ENCODE data around the gene TNFSF10. TPM values are rescaled to one million over a fixed set of nuclear protein-coding genes. Genes with fewer than 3 reads are reported as not detected.

Gene TNFSF10
- total RNA-seq, 1 experiment from 2014 or later, result 0.22 TPM

DNA sequence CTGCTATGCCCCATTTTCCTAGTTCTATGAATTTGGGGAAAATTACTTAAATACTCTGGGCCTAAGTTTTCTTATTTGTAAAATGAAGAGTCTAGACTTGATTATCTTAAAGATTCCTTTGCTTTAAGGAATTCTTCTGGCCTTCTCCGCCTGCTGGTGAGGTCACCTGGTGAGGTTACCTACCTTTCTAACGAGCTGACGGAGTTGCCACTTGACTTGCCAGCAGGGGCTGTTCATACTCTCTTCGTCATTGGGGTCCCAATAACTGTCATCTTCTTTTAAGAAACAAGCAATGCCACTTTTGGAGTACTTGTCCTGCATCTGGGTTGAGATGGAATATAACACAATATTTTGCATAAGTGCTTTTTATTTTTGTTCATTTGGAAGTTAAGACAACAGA lies 8.6 kb downstream of the TNFSF10 start (continued):
- TF ChIP-seq ZNF532 (CRISPR knock-in tag; IDR thresholded peaks at IDR 0.05; ENCODE audit: borderline replicate concordance) (no peak), ZNF396 (CRISPR knock-in tag; IDR thresholded peaks at IDR 0.05; ENCODE audit: borderline replicate concordance) (no peak), ZNF219 (CRISPR knock-in tag; IDR thresholded peaks at IDR 0.05; ENCODE audit: borderline replicate concordance) (no peak), TCF7 (CRISPR knock-in tag; IDR thresholded peaks at IDR 0.05; ENCODE audit: low read depth) (no peak), GRHL2 (CRISPR knock-in tag; IDR thresholded peaks at IDR 0.05; ENCODE audit: insufficient replicate concordance, severe bottlenecking) (no peak), ZNF416 (CRISPR knock-in tag; IDR thresholded peaks at IDR 0.05) (no peak), NR2C2 (CRISPR knock-in tag; IDR thresholded peaks at IDR 0.05) (no peak), ESRRA (CRISPR knock-in tag; IDR thresholded peaks at IDR 0.05; ENCODE audit: borderline replicate concordance) (no peak), GTF2I (CRISPR knock-in tag; conservative IDR thresholded peaks at IDR 0.05) (no peak), ZNF423 (CRISPR knock-in tag; IDR thresholded peaks at IDR 0.05) (no peak), ELF4 (CRISPR knock-in tag; IDR thresholded peaks at IDR 0.05; ENCODE audit: low read depth) (no peak), NR3C1 (CRISPR knock-in tag; conservative IDR thresholded peaks at IDR 0.05; ENCODE audit: low read depth) (no peak)
- TF ChIP-seq, protein P1, sequence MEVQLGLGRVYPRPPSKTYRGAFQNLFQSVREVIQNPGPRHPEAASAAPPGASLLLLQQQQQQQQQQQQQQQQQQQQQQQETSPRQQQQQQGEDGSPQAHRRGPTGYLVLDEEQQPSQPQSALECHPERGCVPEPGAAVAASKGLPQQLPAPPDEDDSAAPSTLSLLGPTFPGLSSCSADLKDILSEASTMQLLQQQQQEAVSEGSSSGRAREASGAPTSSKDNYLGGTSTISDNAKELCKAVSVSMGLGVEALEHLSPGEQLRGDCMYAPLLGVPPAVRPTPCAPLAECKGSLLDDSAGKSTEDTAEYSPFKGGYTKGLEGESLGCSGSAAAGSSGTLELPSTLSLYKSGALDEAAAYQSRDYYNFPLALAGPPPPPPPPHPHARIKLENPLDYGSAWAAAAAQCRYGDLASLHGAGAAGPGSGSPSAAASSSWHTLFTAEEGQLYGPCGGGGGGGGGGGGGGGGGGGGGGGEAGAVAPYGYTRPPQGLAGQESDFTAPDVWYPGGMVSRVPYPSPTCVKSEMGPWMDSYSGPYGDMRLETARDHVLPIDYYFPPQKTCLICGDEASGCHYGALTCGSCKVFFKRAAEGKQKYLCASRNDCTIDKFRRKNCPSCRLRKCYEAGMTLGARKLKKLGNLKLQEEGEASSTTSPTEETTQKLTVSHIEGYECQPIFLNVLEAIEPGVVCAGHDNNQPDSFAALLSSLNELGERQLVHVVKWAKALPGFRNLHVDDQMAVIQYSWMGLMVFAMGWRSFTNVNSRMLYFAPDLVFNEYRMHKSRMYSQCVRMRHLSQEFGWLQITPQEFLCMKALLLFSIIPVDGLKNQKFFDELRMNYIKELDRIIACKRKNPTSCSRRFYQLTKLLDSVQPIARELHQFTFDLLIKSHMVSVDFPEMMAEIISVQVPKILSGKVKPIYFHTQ (CRISPR knock-in tag; IDR thresholded peaks at IDR 0.05), result no peak
- TF ChIP-seq, protein P2, sequence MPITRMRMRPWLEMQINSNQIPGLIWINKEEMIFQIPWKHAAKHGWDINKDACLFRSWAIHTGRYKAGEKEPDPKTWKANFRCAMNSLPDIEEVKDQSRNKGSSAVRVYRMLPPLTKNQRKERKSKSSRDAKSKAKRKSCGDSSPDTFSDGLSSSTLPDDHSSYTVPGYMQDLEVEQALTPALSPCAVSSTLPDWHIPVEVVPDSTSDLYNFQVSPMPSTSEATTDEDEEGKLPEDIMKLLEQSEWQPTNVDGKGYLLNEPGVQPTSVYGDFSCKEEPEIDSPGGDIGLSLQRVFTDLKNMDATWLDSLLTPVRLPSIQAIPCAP (CRISPR knock-in tag; IDR thresholded peaks at IDR 0.05), result no peak
- TF ChIP-seq, protein P3, sequence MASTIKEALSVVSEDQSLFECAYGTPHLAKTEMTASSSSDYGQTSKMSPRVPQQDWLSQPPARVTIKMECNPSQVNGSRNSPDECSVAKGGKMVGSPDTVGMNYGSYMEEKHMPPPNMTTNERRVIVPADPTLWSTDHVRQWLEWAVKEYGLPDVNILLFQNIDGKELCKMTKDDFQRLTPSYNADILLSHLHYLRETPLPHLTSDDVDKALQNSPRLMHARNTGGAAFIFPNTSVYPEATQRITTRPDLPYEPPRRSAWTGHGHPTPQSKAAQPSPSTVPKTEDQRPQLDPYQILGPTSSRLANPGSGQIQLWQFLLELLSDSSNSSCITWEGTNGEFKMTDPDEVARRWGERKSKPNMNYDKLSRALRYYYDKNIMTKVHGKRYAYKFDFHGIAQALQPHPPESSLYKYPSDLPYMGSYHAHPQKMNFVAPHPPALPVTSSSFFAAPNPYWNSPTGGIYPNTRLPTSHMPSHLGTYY (CRISPR knock-in tag; IDR thresholded peaks at IDR 0.05), result no peak

DNA sequence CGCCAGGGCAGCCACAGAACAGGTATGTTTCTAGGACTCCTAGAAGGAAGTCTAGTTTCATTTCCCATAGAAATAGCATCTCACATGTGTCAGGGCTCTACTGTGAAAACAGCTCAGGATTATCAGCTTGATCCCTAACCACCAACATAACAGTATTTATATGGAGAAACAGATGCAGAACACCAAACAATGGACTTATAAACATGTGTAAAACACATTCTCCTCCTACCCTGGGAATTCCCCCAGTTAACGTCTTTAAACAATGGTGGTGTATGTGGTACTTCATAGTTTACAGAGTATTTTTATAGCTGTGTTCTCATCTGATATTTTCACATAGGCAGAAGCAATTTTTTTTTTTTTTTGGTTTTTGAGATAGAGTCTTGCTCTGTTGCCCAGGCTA lies 9.7 kb downstream of the TNFSF10 start:
- ChIA-PET POLR2A (interaction anchor here (0.6 kb wide), 1 partner anchor 86 kb away, joined by 3 read pairs; no protein-coding TSS in a partner anchor), CTCF (interaction anchor here (0.7 kb wide), 1 partner anchor 83 kb away, joined by 3 read pairs; no protein-coding TSS in a partner anchor)
- Mint-ChIP-seq H3K27ac (no peak overlapping the region), H3K36me3 (no peaks in the 10 kb centered on the region), H3K27me3 (ENCODE audit: low read depth) (no peaks in the 10 kb centered on the region), H3K9me3 (peaks cover 10% of the 10 kb centered on the region), H3K4me1 (peaks cover 12% of the 10 kb centered on the region; the same call in 1 of the 2 replicates), H3K4me3 (no peak overlapping the region)
- TF ChIP-seq JUN (CRISPR knock-in tag; IDR thresholded peaks at IDR 0.05), result no peak
- no peak for TF ChIP-seq TCF7 (CRISPR knock-in tag; IDR thresholded peaks at IDR 0.05; ENCODE audit: low read depth)
- no peak for TF ChIP-seq KAT7 (CRISPR knock-in tag; IDR thresholded peaks at IDR 0.05; ENCODE audit: borderline replicate concordance)
- TF ChIP-seq ATF3 (CRISPR knock-in tag; conservative IDR thresholded peaks at IDR 0.05), result no peak
- TF ChIP-seq ZNF219 (CRISPR knock-in tag; IDR thresholded peaks at IDR 0.05; ENCODE audit: borderline replicate concordance), result no peak
- TF ChIP-seq ATF1 (CRISPR knock-in tag; IDR thresholded peaks at IDR 0.05), result no peak
- no peak for TF ChIP-seq ZNF263 (CRISPR knock-in tag; IDR thresholded peaks at IDR 0.05; ENCODE audit: low read depth)
- no peak for TF ChIP-seq USF1 (CRISPR knock-in tag; IDR thresholded peaks at IDR 0.05)
- no peak for TF ChIP-seq NFYB (CRISPR knock-in tag; conservative IDR thresholded peaks at IDR 0.05; ENCODE audit: low read depth)
- ATAC-seq (no peak), DNase-seq (ENCODE audit: low spot score) (no peak)

Data from WTC11 (cell line).